CD4-positive, alpha-beta T cell treated with Interleukin-15 for 4 hours (primary cell): Measurements from ENCODE around the gene RPL37.
"Not testable (repeated sequence)": the region's sequence is repeated elsewhere in the genome, so short reads cannot be mapped to it uniquely, and the experiment has no call there.

ENCODE experiments used
- DNase-seq: peaks from one replicate; pipeline ENCODE4 v3.0.0-alpha.2; 2020; ENCODE audit warnings: low spot score

Gene RPL37

DNA sequence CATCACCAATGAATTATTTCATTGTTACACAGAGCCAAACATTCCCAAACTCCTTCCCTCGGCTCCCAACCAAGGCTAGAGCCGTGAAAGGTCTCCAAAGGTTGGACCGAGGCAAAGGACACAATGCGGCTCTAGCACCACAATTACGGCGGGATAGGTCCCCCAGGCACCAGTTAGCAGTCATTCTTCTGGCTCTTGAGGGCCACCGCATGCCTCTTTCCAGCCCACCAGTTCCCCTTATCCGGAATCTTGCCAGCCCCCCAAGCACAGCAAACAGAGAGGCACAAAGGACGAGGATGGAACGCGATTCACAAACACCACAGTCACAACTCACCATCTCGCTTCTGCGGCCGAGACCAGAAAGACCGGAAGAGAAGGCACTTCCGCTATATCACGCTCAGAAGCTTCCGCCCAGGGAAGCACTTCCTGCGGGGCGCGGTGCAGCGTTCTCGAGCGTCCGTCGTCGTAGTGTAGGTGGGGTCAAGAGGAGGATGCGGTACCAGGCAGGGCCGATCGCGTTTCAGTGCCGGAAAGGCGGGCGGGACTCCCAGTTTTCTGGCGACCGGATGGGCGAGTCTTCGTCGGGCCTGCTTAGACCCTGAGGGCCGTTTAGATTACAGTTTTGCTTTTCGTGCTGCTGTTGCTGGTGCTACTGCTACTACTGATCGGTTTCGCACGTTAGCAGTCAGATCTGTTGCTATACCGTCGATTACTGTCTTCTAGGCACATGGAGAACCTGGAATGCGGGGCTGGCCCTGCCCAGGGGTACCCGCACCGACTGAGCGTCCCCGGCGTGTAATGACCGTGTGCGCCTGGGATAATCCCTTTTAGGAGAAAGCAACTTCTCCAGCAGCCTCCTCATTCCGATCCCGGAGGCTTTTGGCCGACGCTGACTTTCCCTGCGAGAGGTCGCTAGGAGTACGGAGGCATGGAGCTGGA lies at the start of gene RPL37:
Gene RPL37, minus strand, starts transcription at position 374 of the 939 bp plus-strand sequence. Its CDS starts 37 bp downstream, at position 337.
- peak; percentile 93 for DNase-seq

DNA sequence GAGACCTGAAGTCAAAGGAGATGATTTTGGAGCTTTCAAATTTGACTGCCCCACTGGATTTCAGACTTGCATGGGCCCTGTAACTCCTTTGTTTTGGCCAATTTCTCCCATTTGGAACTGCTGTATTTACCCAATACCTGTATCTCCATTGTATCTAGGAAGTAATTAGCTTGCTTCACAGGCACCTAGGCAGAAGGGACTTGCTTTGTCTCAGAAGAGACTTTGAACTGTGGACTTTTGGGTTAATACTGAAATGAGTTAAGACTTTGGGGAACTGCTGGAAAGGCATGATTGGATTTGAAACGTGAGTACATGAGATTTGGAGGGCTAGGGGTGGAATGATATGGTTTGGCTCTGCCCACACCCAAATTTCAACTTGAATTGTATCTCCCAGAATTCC lies 48.0 kb upstream of the RPL37 start:
- not testable (repeated sequence) for DNase-seq

DNA sequence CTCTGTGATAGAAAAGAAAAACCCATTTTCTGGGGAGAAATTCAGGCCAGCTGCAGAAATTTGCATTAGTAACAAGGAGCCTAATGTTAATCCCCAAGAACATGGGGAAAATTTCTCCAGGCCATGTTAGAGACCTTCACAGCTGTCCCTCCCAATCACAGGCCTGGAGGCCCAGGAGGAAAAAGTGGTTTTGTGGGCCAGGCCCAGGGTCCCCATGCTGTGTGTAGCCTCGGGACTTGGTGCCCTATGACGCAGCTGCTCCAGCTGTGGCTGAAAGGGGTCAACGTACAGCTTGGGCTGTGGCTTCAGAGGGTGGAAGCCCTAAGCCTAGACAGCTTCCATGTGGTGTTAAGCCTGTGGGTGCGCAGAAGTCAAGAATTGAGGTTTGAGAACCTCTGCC lies 47.3 kb upstream of the RPL37 start:
- DNase-seq: no peak

GRCh38 chr5:40879163-40879942 lies 44.3 kb upstream of the RPL37 start:
- DNase-seq: peak; percentile 20

GRCh38 chr5:40877371-40877988 lies 42.5 kb upstream of the RPL37 start:
- peak; percentile 16 for DNase-seq

DNA sequence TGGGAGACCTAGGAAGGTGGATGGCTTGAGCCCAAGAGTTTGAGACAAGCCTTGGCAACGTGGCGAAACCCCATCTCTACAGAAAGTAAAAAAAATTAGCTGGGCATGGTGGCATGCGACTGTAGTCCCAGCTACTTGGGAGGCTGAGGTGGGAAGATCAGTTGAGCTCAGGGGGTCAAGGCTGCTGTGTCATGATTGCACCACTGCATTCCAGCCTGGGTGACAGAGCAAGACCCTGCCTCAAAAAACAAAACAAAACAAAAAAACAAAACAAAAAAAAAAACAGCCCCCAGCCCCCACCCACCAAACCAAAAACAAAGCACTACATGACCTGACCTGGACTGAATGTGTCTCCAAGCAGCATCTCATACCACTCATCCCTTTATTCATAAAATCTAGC lies 40.9 kb upstream of the RPL37 start:
- no peak for DNase-seq

DNA sequence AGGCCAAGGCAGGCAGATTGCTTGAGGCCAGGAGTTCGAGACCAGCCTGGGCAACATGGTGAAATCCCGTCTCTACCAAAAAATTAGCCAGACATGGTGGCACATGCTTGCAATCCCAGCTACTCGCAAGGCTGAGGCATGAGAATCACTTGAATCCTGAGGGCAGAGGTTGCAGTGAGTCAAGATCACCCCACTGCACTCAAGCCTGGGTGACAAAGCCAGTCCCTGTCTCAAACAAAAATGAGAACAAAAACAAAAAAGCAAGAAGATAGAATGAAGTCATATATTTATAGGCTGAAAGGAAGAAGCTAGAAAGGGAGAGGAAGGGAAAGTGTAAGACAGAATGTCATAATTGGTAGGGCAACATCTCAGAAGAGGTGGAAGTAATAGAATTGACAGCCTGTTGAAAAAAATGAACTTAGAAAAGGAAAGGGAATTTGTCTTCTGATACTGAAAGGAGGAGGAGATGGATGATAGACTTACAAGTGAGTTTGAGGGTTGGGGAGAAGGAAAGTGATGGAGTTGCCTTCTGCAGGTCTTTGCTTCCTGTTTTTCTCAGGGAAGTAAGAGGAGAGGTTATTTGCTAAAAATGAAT lies 38.4 kb upstream of the RPL37 start:
- no peak for DNase-seq

- DNase-seq: not testable (repeated sequence)
Measured at GRCh38 chr5:40872253-40872652, 37.2 kb upstream of the RPL37 start.

GRCh38 chr5:40871177-40871576 lies 36.2 kb upstream of the RPL37 start:
- no peak for DNase-seq

- DNase-seq: no peak
Measured at GRCh38 chr5:40869384-40869783, 34.4 kb upstream of the RPL37 start.

GRCh38 chr5:40866844-40867243 lies 31.8 kb upstream of the RPL37 start:
- DNase-seq: no peak

- DNase-seq: not testable (repeated sequence)
Measured at GRCh38 chr5:40865004-40865403, 30.0 kb upstream of the RPL37 start.

GRCh38 chr5:40860711-40861110 lies 25.7 kb upstream of the RPL37 start:
- DNase-seq: no peak

GRCh38 chr5:40853632-40854192 lies 18.7 kb upstream of the RPL37 start:
- DNase-seq: no peak

- no peak for DNase-seq
Measured at GRCh38 chr5:40847525-40847924, 12.5 kb upstream of the RPL37 start.

- DNase-seq: no peak
Measured at GRCh38 chr5:40846371-40846770, 11.3 kb upstream of the RPL37 start.

DNA sequence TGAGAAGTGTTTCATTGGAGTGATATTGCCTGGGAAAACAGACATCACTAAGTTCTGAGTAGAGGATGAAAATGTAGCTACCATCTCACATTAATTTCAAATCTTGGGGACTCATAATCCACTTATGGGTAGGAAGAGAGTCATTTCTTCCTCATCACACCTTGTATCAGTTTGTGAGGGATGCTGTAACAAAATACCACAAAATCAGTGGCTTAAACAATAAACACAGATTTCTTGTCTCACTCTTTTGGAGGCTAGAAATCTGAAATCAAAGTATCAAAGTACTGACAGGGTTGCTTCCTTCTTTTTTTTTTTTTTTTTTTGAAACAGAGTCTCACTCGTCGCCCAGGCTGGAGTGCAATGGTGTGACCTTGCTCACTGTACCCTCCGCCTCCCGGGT lies 9.5 kb upstream of the RPL37 start:
- no peak for DNase-seq

DNA sequence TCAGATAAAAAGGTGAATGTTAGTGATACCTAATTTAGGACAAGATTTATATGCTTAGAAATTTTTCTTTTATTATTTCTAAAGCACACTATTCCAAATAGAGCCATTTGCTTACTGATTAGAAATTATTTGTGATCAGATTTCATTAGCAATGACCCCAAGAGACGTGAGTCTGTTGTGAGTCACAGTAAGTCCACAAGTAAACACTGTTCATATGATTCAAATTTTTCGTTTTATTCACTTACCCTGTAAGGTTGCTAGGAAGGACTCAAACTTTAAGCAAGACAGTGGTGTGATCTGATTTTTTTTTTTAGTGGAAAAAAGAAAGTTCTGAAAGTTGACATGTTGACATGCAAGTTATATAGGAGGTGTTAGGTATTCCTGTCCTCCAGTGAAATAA lies 7.3 kb upstream of the RPL37 start:
- no peak for DNase-seq

GRCh38 chr5:40841068-40841805 lies 6.2 kb upstream of the RPL37 start, which contains the start of gene CARD6:
TSS of gene CARD6 (plus strand) at chr5:40841367. CDS start at chr5:40841383, 16 bp downstream.
- no peak for DNase-seq

DNA sequence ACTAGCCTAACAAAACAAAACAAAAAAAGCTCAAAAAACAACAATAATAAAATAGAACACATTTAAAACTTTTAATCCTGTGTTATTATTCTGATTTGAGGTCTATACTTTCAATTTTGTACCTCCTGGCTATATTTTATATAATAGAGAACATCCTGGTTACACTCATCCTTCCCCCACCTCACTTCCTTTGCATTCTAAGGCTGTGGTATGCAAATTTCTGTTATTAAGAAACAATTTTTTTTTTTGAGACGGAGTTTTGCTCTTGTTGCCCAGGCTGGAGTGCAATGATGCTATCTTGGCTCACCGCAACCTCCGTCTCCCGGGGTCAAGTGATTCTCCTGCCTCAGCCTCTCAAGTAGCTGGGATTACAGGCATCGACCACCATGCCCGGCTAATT lies 3.1 kb upstream of the RPL37 start:
- no peak for DNase-seq

- peak; percentile 43 for DNase-seq
Measured at GRCh38 chr5:40834391-40834848, 602 bp downstream of the RPL37 start.
